ENCODE results near the gene ARHGEF1.

GRCh38 chr19:41890936-41891335 lies 8.0 kb downstream of the ARHGEF1 start:
- TF ChIP-seq CTCF (IDR thresholded peaks at IDR 0.05) (no peak), ZFX (IDR thresholded peaks at IDR 0.05; ENCODE audit: borderline replicate concordance) (no peak)
